ENCODE measurements around the gene DLG2.

- TF ChIP-seq CTCF (conservative IDR thresholded peaks at IDR 0.05; ENCODE audit: low read depth, low read length) (no peak), CEBPB (IDR thresholded peaks at IDR 0.05; ENCODE audit: low read depth, low read length) (no peak), RFX5 (IDR thresholded peaks at IDR 0.05; ENCODE audit: low read depth, low read length) (no peak), POLR2A (IDR thresholded peaks at IDR 0.05; ENCODE audit: low read depth, low read length) (no peak), USF2 (IDR thresholded peaks at IDR 0.05; ENCODE audit: low read depth, low read length) (no peak), NFE2L2 (IDR thresholded peaks at IDR 0.05; ENCODE audit: low read depth, low read length) (no peak), ELK1 (IDR thresholded peaks at IDR 0.05; ENCODE audit: borderline replicate concordance, low read depth, low read length) (no peak), FOS (IDR thresholded peaks at IDR 0.05; ENCODE audit: low read depth, low read length) (no peak), MXI1 (IDR thresholded peaks at IDR 0.05; ENCODE audit: borderline replicate concordance, low read depth, low read length) (no peak), MAFK (IDR thresholded peaks at IDR 0.05; ENCODE audit: low read depth, low read length) (no peak), RAD21 (IDR thresholded peaks at IDR 0.05; ENCODE audit: low read length) (no peak)
Observed at GRCh38 chr11:85414175-85414574, 213.0 kb downstream of the DLG2 start.

Measured in IMR-90 (cell line).